Measurements from ENCODE around the gene LETM1. TPM values are rescaled to one million over a fixed set of nuclear protein-coding genes. Genes with fewer than 3 reads are reported as not detected.
A peak's percentile ranks its signal among the peaks of the same experiment; 100 is the strongest.

The LETM1 gene
- total RNA-seq, 1 experiment from 2014 or later = 86.3 TPM

- 0 out of 2 replicates have a peak, but pooled peaks cover 4% of the 10 kb centered on the region for H3K4me1 ChIP-seq (ENCODE audit: insufficient read depth, low read length)
- no peak overlapping the region for H3K9ac ChIP-seq (ENCODE audit: low read length)
- no peaks in the 10 kb centered on the region for H3F3A ChIP-seq (ENCODE audit: low read length, unreplicated experiment)
- no peaks in the 10 kb centered on the region for H3K9me2 ChIP-seq (replicated peaks; ENCODE audit: low read length)
- H3K4me3 ChIP-seq (ENCODE audit: low read length) = no peak overlapping the region
- H3K27ac ChIP-seq (ENCODE audit: low read length) = no peak overlapping the region
- DNase-seq (peak; percentile 47), ATAC-seq (peak; percentile 77)
- peaks cover 10% of the 10 kb centered on the region; the same call in 1 of the 2 replicates for H3K36me3 ChIP-seq (ENCODE audit: low read depth, low read length)
- no peak overlapping the region for H2AFZ ChIP-seq (ENCODE audit: low read length)
- 0 out of 2 replicates have a peak, but pooled peaks cover 6% of the 10 kb centered on the region for H4K20me1 ChIP-seq (ENCODE audit: low read length)
- H3K4me2 ChIP-seq (ENCODE audit: low read length) = no peak overlapping the region
- no TSS peak for BruUV-seq (replicated peaks)
- intact Hi-C loops (cut with micrococcal nuclease) = no loop called here
- peaks cover 29% of the 10 kb centered on the region for H3K79me2 ChIP-seq (ENCODE audit: low read length)
- no peaks in the 10 kb centered on the region for H3K27me3 ChIP-seq (ENCODE audit: low read length)
- POLR2A ChIA-PET (ENCODE audit: unreplicated experiment) = no interaction called here
- H3K9me3 ChIP-seq (ENCODE audit: low read length) = no peaks in the 10 kb centered on the region
- TF ChIP-seq, protein P1, sequence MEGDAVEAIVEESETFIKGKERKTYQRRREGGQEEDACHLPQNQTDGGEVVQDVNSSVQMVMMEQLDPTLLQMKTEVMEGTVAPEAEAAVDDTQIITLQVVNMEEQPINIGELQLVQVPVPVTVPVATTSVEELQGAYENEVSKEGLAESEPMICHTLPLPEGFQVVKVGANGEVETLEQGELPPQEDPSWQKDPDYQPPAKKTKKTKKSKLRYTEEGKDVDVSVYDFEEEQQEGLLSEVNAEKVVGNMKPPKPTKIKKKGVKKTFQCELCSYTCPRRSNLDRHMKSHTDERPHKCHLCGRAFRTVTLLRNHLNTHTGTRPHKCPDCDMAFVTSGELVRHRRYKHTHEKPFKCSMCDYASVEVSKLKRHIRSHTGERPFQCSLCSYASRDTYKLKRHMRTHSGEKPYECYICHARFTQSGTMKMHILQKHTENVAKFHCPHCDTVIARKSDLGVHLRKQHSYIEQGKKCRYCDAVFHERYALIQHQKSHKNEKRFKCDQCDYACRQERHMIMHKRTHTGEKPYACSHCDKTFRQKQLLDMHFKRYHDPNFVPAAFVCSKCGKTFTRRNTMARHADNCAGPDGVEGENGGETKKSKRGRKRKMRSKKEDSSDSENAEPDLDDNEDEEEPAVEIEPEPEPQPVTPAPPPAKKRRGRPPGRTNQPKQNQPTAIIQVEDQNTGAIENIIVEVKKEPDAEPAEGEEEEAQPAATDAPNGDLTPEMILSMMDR (conservative IDR thresholded peaks at IDR 0.05; ENCODE audit: low read depth, low read length) = no peak
- TF ChIP-seq EZH2 (IDR thresholded peaks at IDR 0.05; ENCODE audit: low read length, unreplicated experiment) = no peak
- no peak for TF ChIP-seq EZH2phosphoT487 (IDR thresholded peaks at IDR 0.05; ENCODE audit: borderline replicate concordance, low read length)
- CTCF ChIA-PET = no interaction called here
Observed at GRCh38 chr4:1842993-1843448, 12.9 kb downstream of the LETM1 start.

DNA sequence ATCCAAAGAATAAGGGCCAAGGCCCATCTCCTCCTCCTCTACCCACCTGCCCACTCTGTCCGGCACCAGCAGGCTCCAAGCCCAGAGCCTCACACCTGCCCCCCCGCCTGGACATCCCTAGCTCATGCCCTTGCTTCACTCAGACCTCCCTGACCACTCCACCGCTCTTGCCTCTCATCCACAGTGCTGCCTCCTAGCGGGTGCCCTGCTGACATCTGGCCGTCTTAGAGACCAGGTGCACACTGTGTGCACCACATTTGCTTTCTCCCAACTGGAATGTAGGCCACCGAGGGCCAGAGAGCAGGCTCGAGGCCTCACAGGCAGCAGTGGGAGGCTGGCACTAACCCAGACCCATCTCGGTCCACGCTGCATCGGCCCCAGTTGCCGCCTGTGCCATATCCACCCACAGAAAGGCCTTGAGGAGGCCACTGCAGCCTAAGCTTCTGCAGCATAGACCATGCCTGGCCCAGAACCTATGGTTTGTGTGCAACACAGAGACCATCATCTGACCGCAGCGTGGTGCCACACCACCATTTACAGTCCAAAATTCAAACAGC, 13.5 kb downstream of the LETM1 start:
- no peaks in the 10 kb centered on the region for H3K27me3 ChIP-seq (ENCODE audit: low read length)
- no peak overlapping the region for H3K4me3 ChIP-seq (ENCODE audit: low read length)
- no peaks in the 10 kb centered on the region for H3F3A ChIP-seq (ENCODE audit: low read length, unreplicated experiment)
- DNase-seq = no peak
- H3K36me3 ChIP-seq (ENCODE audit: low read depth, low read length) = peaks cover 10% of the 10 kb centered on the region; the same call in 1 of the 2 replicates
- H3K27ac ChIP-seq (ENCODE audit: low read length) = no peak overlapping the region
- H3K79me2 ChIP-seq (ENCODE audit: low read length) = peaks cover 29% of the 10 kb centered on the region
- H3K9me2 ChIP-seq (replicated peaks; ENCODE audit: low read length) = no peaks in the 10 kb centered on the region
- no peak overlapping the region for H2AFZ ChIP-seq (ENCODE audit: low read length)
- 0 out of 2 replicates have a peak, but pooled peaks cover 6% of the 10 kb centered on the region for H4K20me1 ChIP-seq (ENCODE audit: low read length)
- TF ChIP-seq EZH2phosphoT487 (IDR thresholded peaks at IDR 0.05; ENCODE audit: borderline replicate concordance, low read length) (no peak), EZH2 (IDR thresholded peaks at IDR 0.05; ENCODE audit: low read length, unreplicated experiment) (no peak)
- TF ChIP-seq, protein P1 (conservative IDR thresholded peaks at IDR 0.05; ENCODE audit: low read depth, low read length) = no peak
- intact Hi-C loops (cut with micrococcal nuclease) = no loop called here
- 0 out of 2 replicates have a peak, but pooled peaks cover 4% of the 10 kb centered on the region for H3K4me1 ChIP-seq (ENCODE audit: insufficient read depth, low read length)
- no peak for ATAC-seq
- no peak overlapping the region for H3K4me2 ChIP-seq (ENCODE audit: low read length)
- no peaks in the 10 kb centered on the region for H3K9me3 ChIP-seq (ENCODE audit: low read length)
- H3K9ac ChIP-seq (ENCODE audit: low read length) = no peak overlapping the region
- ChIA-PET CTCF (no interaction called here), POLR2A (ENCODE audit: unreplicated experiment) (no interaction called here)
- BruUV-seq (replicated peaks) = no TSS peak

- CTCF ChIA-PET = interaction anchor here (0.6 kb wide), 1 partner anchor 1126 kb away, joined by 3 read pairs; no protein-coding TSS in a partner anchor
- intact Hi-C loops (cut with micrococcal nuclease) = no loop called here
- Histone ChIP-seq H2AFZ (ENCODE audit: low read length) (no peak overlapping the region), H3K4me3 (ENCODE audit: low read length) (no peak overlapping the region), H3K27me3 (ENCODE audit: low read length) (no peaks in the 10 kb centered on the region), H3K36me3 (ENCODE audit: low read depth, low read length) (peaks cover 10% of the 10 kb centered on the region; the same call in 1 of the 2 replicates), H4K20me1 (ENCODE audit: low read length) (0 out of 2 replicates have a peak, but pooled peaks cover 6% of the 10 kb centered on the region), H3K27ac (ENCODE audit: low read length) (no peak overlapping the region), H3K4me2 (ENCODE audit: low read length) (no peak overlapping the region), H3K9ac (ENCODE audit: low read length) (no peak overlapping the region), H3K9me3 (ENCODE audit: low read length) (no peaks in the 10 kb centered on the region), H3K9me2 (replicated peaks; ENCODE audit: low read length) (no peaks in the 10 kb centered on the region), H3K79me2 (ENCODE audit: low read length) (peaks cover 29% of the 10 kb centered on the region), H3K4me1 (ENCODE audit: insufficient read depth, low read length) (0 out of 2 replicates have a peak, but pooled peaks cover 4% of the 10 kb centered on the region), H3F3A (ENCODE audit: low read length, unreplicated experiment) (no peaks in the 10 kb centered on the region)
- TF ChIP-seq, protein P1 (conservative IDR thresholded peaks at IDR 0.05; ENCODE audit: low read depth, low read length) = no peak
- no peak for TF ChIP-seq EZH2phosphoT487 (IDR thresholded peaks at IDR 0.05; ENCODE audit: borderline replicate concordance, low read length)
- POLR2A ChIA-PET (ENCODE audit: unreplicated experiment) = no interaction called here
- no TSS peak for BruUV-seq (replicated peaks)
- ATAC-seq (no peak), DNase-seq (no peak)
Observed at GRCh38 chr4:1841887-1842210, 14.1 kb downstream of the LETM1 start.
